Endometrial microvascular endothelial cells (primary cell): Measurements from ENCODE around the gene FNDC3B. TPM values are rescaled to one million over a fixed set of nuclear protein-coding genes. Genes with fewer than 3 reads are reported as not detected.

Experiments used
- in situ Hi-C: cut with HindIII; loops from 2 replicates; pipeline ENCODE4 v1.10.0; 2017; ENCODE audit warnings: low sequenced_read_pairs, low pct_unique_long_range_greater_than_20kb; ENCODE audit errors: inconsistent ontology term
- total RNA-seq: library from RNA; depleted of rRNA; stranded (reverse); fragments of >200 nt; gene quantifications from one replicate; pipeline ENCODE4 v1.2.3, GENCODE V29; 2015; ENCODE audit errors: inconsistent ontology term

FNDC3B gene
- total RNA-seq, 1 donor from 2014 or later = 83.1 TPM

DNA sequence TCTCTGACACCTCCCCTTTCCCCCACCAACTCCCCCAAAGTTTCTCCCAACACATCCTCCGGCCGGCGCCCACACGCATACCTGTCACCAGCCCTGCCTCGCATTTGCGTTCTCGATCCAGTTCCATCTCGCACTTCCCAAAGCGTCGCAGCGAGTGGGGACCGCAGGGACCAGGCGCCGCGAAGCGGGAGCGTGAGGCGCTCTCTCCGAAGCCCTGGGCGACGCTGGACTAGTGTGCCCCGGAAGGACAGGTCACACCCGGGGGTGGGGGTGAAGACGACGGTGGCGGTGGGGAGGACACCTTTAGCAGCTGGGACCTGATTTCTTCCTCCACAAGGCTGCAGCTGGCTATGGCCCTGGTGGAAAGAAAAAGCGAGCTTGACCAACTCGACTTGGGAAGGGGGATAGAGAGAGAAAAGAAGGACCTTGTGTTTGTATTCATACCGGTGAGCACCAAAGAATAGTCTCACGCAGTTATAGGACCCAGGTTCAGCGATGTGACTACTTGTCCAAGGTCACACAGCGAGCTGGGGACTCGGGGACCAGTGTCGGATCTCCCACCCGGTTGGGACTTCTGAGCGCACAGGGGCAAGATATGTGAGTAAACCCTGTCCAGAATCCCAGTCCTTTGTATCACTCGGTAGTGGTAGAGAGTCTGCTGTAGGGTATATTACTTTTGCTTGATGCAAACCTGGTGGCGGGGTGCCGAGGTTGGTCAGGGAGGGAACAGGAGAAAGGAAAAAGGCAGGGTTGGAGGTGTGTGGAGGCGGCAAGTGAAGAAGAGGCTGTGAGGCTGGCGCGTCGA lies 409.5 kb downstream of the FNDC3B start:
- in situ Hi-C loops = no loop called here

DNA sequence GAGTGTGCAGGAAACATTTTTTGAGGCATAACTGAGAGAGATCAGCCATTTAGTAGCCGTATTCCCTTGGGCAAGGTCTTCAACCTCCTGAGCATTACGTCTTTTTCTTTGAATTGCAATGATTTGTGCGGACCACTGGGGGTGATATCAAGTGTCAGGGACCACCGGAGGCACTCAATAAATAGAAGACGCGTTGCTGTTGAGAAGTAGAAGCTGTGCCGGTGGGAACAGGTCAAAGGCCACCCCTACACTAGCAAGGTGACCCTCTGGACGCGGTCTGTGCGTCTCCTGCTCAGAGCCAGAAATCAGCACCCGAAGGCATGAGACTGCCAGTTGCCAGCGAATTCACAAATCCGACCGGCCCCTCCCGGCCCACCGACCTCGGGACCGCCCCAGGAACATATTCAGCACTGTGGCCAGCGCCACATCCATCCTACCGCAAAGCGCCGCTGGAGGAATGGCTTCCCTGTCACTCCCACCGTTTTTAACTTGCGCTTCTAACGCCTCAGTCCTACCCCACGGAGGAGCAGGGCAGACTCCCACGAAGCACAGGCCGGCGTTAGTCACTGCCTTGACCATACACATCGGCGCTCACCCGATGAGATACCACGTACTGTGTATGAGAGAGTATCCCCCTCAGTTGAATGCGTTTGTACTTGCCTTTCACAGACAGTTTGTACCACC lies 410.2 kb downstream of the FNDC3B start:
- in situ Hi-C loops = no loop called here

Other genes with a start within 250 kb of the FNDC3B start
- gene PLD1, start 229.1 kb upstream of the FNDC3B start, total RNA-seq = 38.3 TPM
- gene TMEM212, start 196.2 kb upstream of the FNDC3B start, total RNA-seq = not detected